HepG2 (cell line): Measurements from ENCODE around the gene POU5F1. TPM values are rescaled to one million over a fixed set of nuclear protein-coding genes. Genes with fewer than 3 reads are reported as not detected.

Experiments
- HDAC2 ChIP-seq: sonication (generic); formaldehyde crosslinking; IDR thresholded peaks from 2 replicates; pipeline ENCODE4 v1.4.0; 2020; ENCODE audit warnings: missing genetic modification reagents
- HMG20A ChIP-seq: IDR thresholded peaks from 2 replicates; pipeline ENCODE4 v1.6.1; 2016; ENCODE audit warnings: borderline replicate concordance
- IKZF5 ChIP-seq: IDR thresholded peaks from 2 replicates; pipeline ENCODE4 v1.6.1; 2018; ENCODE audit warnings: missing genetic modification reagents, mild to moderate bottlenecking, missing compliant biosample characterization
- IRF9 ChIP-seq: sonication (generic); formaldehyde crosslinking; IDR thresholded peaks from 2 replicates; pipeline ENCODE4 v1.8.0; 2022; ENCODE audit warnings: missing genetic modification reagents, mild to moderate bottlenecking, borderline replicate concordance
- MIER3 ChIP-seq: IDR thresholded peaks from 2 replicates; pipeline ENCODE4 v1.6.1; 2016; ENCODE audit warnings: missing compliant biosample characterization, borderline replicate concordance
- MLX ChIP-seq: IDR thresholded peaks from 2 replicates; pipeline ENCODE4 v1.6.1; 2016
- NFKBIZ ChIP-seq: IDR thresholded peaks from 2 replicates; pipeline ENCODE4 v1.6.1; 2018; ENCODE audit warnings: missing genetic modification reagents, missing compliant biosample characterization
- RARA ChIP-seq: IDR thresholded peaks from 2 replicates; pipeline ENCODE4 v1.6.1; 2016; ENCODE audit warnings: missing genetic modification reagents, missing compliant biosample characterization
- STAT6 ChIP-seq: sonication (generic); formaldehyde crosslinking; IDR thresholded peaks from 2 replicates; pipeline ENCODE4 v1.4.0; 2020; ENCODE audit warnings: missing genetic modification reagents, mild to moderate bottlenecking, borderline replicate concordance
- THAP7 ChIP-seq: sonication (generic); formaldehyde crosslinking; IDR thresholded peaks from 2 replicates; pipeline ENCODE4 v1.8.1; 2023; ENCODE audit warnings: mild to moderate bottlenecking, missing genetic modification reagents
- TP53 ChIP-seq: sonication (generic); formaldehyde crosslinking; conservative IDR thresholded peaks from 2 replicates; pipeline ENCODE4 v1.4.0; 2020; ENCODE audit warnings: missing genetic modification reagents
- ZBTB21 ChIP-seq: sonication (generic); formaldehyde crosslinking; IDR thresholded peaks from 2 replicates; pipeline ENCODE4 v1.4.0; 2020; ENCODE audit warnings: missing genetic modification reagents
- ZKSCAN8 ChIP-seq: IDR thresholded peaks from 2 replicates; pipeline ENCODE4 v1.6.1; 2016; ENCODE audit warnings: borderline replicate concordance, missing genetic modification reagents, missing compliant biosample characterization
- ZNF235 ChIP-seq: sonication (generic); formaldehyde crosslinking; IDR thresholded peaks from 2 replicates; pipeline ENCODE4 v1.8.1; 2023; ENCODE audit warnings: mild to moderate bottlenecking, missing genetic modification reagents, borderline replicate concordance
- ZNF574 ChIP-seq: sonication (generic); formaldehyde crosslinking; IDR thresholded peaks from 2 replicates; pipeline ENCODE4 v1.4.0; 2020; ENCODE audit warnings: missing genetic modification reagents
- ZNF652 ChIP-seq: IDR thresholded peaks from 2 replicates; pipeline ENCODE4 v1.6.1; 2016; ENCODE audit warnings: low read depth, borderline replicate concordance
- ZNF709 ChIP-seq: sonication (generic); formaldehyde crosslinking; IDR thresholded peaks from 2 replicates; pipeline ENCODE4 v1.5.0; 2020; ENCODE audit warnings: mild to moderate bottlenecking, missing genetic modification reagents
- ZNF777 ChIP-seq: sonication (generic); formaldehyde crosslinking; IDR thresholded peaks from 2 replicates; pipeline ENCODE4 v1.4.0; 2020; ENCODE audit warnings: missing genetic modification reagents
- ZXDC ChIP-seq: sonication (generic); formaldehyde crosslinking; IDR thresholded peaks from 2 replicates; pipeline ENCODE4 v1.5.0; 2020; ENCODE audit warnings: mild to moderate bottlenecking, missing genetic modification reagents
- polyA plus RNA-seq, 8 experiments: library from polyadenylated mRNA; depleted of rRNA in 3 of 8; stranded (reverse) in 7 of 8; unstranded in 1 of 8; fragments of >200 nt; fragmentation: Illumina TruSeq in 4 of 8; extraction: Trizol in 4 of 8; gene quantifications; 2 replicates each; pipeline versions ENCODE4 v1.2.1 to v1.2.3, GENCODE V29; 2011 to 2016; ENCODE audit warnings: low read depth in 4 of 8, missing spikeins in 1 of 8, mixed read lengths in 1 of 8; ENCODE audit not compliant: insufficient read depth in 1 of 8
- total RNA-seq, 5 experiments: library from RNA; depleted of rRNA; stranded (reverse); fragments of >200 nt; fragmentation: Illumina TruSeq; extraction: Trizol; gene quantifications; 2 replicates each; pipeline ENCODE4 v1.2.3, GENCODE V29; 2016; ENCODE audit warnings: low read depth in 1 of 5

The POU5F1 gene
- total and polyA plus RNA-seq, 2 of the 13 experiments (the other 11 are each of a cell fraction or from before 2014, with no cell fraction given): 2.5 to 7.2 TPM

- no peak for TF ChIP-seq STAT6 (CRISPR knock-in tag)
- peak; percentile 23; the same call in 1 of the 2 replicates for TF ChIP-seq IKZF5 (CRISPR knock-in tag)
- no peak for TF ChIP-seq ZNF235 (CRISPR knock-in tag)
- TF ChIP-seq ZXDC (CRISPR knock-in tag): no peak
- TF ChIP-seq ZNF652 (CRISPR knock-in tag): no peak
- no peak for TF ChIP-seq IRF9 (CRISPR knock-in tag)
- TF ChIP-seq ZBTB21 (CRISPR knock-in tag): no peak
- TF ChIP-seq TP53 (CRISPR knock-in tag): no peak; the same call in 1 of the 2 replicates
- peak; percentile 57 for TF ChIP-seq RARA (CRISPR knock-in tag)
- no peak for TF ChIP-seq ZNF709
- TF ChIP-seq ZNF777 (CRISPR knock-in tag): no peak
- TF ChIP-seq HDAC2 (CRISPR knock-in tag): peak; percentile 70
- 0 out of 2 replicates have a peak, but pooled peaks have one; percentile 34 for TF ChIP-seq ZNF574 (CRISPR knock-in tag)
- TF ChIP-seq NFKBIZ (CRISPR knock-in tag): 0 out of 2 replicates have a peak, but pooled peaks have one; percentile 31
- TF ChIP-seq MLX (CRISPR knock-in tag): no peak
- TF ChIP-seq MIER3 (CRISPR knock-in tag): peak; percentile 62; the same call in 1 of the 2 replicates
- no peak for TF ChIP-seq THAP7 (CRISPR knock-in tag)
- no peak for TF ChIP-seq ZKSCAN8 (CRISPR knock-in tag)
- TF ChIP-seq HMG20A (CRISPR knock-in tag): 0 out of 2 replicates have a peak, but pooled peaks have one; percentile 42
Observed at GRCh38 chr6:31208506-31208905, 38.0 kb upstream of the POU5F1 start (continued).
